ENCODE results near the gene CTNND2. TPM values are rescaled to one million over a fixed set of nuclear protein-coding genes. Genes with fewer than 3 reads are reported as not detected.
A peak's percentile ranks its signal among the peaks of the same experiment; 100 is the strongest.

CTNND2 gene
- total and polyA plus RNA-seq, 4 donors = 0.30 to 2.2 (median 0.71) TPM

DNA sequence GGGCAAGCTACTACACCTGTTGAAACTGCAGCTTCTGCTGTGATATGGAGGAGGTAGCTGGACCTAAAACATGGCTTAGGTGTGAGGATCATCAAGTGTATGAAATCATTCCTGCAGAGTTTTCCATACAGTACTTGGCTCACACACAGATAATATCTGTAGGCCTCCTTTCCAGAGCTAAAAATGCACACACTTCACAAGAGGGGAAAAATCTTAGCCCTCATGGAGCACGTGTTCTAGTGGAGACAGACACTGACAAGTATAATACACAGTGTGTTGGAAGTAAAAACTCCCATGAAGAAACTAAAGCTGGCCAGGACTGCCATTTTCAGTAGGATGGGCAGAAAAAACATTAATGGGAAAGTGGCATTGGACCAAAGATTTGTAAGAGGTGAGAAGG, 216.7 kb downstream of the CTNND2 start:
- ATAC-seq (ENCODE audit: insufficient read depth, low FRiP score) = no peak
- Histone ChIP-seq H3K9ac (ENCODE audit: insufficient read depth in 1 of 2, low read length in 2 of 2) (no peak overlapping the region), H3K27ac (ENCODE audit: low read depth in 1 of 2, low read length in 1 of 2) (no peak overlapping the region), H3K4me1 (ENCODE audit: control insufficient read depth in 5 of 5, insufficient read depth in 5 of 5, low read length in 5 of 5) (no peaks in the 10 kb centered on the region), H3K36me3 (ENCODE audit: control insufficient read depth in 4 of 4, insufficient read depth in 4 of 4, low read length in 4 of 4) (no peaks in the 10 kb centered on the region), H3K9me3 (ENCODE audit: control insufficient read depth in 4 of 4, insufficient read depth in 3 of 4, low read length in 3 of 4) (no peaks in the 10 kb centered on the region), H3K27me3 (ENCODE audit: control insufficient read depth in 3 of 3, insufficient read depth in 3 of 3, low read length in 2 of 3) (no peaks in the 10 kb centered on the region), H3K4me3 (no peak overlapping the region)
- no peak for DNase-seq
- 76 to 84% methylated on average over 1 of the region's 1 CpG for WGBS, 2 donors
- TF ChIP-seq, protein P1, sequence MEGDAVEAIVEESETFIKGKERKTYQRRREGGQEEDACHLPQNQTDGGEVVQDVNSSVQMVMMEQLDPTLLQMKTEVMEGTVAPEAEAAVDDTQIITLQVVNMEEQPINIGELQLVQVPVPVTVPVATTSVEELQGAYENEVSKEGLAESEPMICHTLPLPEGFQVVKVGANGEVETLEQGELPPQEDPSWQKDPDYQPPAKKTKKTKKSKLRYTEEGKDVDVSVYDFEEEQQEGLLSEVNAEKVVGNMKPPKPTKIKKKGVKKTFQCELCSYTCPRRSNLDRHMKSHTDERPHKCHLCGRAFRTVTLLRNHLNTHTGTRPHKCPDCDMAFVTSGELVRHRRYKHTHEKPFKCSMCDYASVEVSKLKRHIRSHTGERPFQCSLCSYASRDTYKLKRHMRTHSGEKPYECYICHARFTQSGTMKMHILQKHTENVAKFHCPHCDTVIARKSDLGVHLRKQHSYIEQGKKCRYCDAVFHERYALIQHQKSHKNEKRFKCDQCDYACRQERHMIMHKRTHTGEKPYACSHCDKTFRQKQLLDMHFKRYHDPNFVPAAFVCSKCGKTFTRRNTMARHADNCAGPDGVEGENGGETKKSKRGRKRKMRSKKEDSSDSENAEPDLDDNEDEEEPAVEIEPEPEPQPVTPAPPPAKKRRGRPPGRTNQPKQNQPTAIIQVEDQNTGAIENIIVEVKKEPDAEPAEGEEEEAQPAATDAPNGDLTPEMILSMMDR (IDR thresholded peaks at IDR 0.05; ENCODE audit: control extremely low read depth, extremely low read depth) = no peak

DNA sequence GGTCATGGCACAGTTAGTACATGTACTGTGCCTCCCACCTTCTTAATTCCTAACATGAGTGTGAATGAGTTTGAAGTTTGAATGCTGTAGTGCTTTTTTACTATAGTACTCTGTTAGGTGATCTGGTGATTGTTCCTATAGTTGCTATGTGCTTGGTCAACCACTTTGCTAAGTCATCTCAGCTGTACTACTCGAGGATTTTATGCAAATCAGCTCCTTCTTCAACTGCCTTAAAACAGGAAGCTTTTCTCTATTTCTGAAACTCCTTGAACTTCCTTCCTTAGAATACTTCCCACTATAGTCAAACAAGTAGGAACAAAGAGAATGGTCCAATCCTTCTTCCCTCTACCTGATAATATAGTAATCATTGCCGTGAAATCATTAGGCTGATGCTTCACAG, 219.6 kb downstream of the CTNND2 start:
- H3K4me1 ChIP-seq (ENCODE audit: control insufficient read depth in 5 of 5, insufficient read depth in 5 of 5, low read length in 5 of 5) = no peaks in the 10 kb centered on the region
- 35 to 44% methylated on average over 2 of the region's 2 CpGs for WGBS, 2 donors
- no peak overlapping the region for H3K9ac ChIP-seq (ENCODE audit: insufficient read depth in 1 of 2, low read length in 2 of 2)
- no peaks in the 10 kb centered on the region for H3K27me3 ChIP-seq (ENCODE audit: control insufficient read depth in 3 of 3, insufficient read depth in 3 of 3, low read length in 2 of 3)
- no peak overlapping the region for H3K4me3 ChIP-seq
- DNase-seq = peak in 1 of 3 donors; percentile 2
- H3K9me3 ChIP-seq (ENCODE audit: control insufficient read depth in 4 of 4, insufficient read depth in 3 of 4, low read length in 3 of 4) = no peaks in the 10 kb centered on the region
- ATAC-seq (ENCODE audit: insufficient read depth, low FRiP score) = no peak
- H3K27ac ChIP-seq (ENCODE audit: low read depth in 1 of 2, low read length in 1 of 2) = no peak overlapping the region
- H3K36me3 ChIP-seq (ENCODE audit: control insufficient read depth in 4 of 4, insufficient read depth in 4 of 4, low read length in 4 of 4) = no peaks in the 10 kb centered on the region
- TF ChIP-seq, protein P1 (IDR thresholded peaks at IDR 0.05; ENCODE audit: control extremely low read depth, extremely low read depth) = no peak

DNA sequence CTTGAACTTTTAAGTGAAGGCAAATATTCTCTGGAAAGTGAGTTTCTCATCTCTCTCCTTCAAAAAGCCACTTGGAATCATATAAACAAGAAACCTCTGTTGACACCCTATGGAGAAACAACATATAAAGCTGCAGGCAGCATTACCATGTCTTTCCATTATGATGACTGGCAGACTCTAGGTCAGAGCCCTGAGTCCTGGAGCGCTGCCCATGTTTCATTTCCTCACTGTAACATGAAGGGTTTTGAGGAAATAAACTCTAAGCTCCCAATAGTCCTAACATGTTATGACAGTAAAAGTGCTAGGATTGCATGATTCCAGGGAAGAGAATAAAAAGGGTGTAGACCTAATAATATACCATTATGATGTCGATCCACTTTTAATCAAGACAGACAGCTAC, 220.6 kb downstream of the CTNND2 start:
- Histone ChIP-seq H3K27ac (ENCODE audit: low read depth in 1 of 2, low read length in 1 of 2) (no peak overlapping the region), H3K4me1 (ENCODE audit: control insufficient read depth in 5 of 5, insufficient read depth in 5 of 5, low read length in 5 of 5) (no peaks in the 10 kb centered on the region), H3K36me3 (ENCODE audit: control insufficient read depth in 4 of 4, insufficient read depth in 4 of 4, low read length in 4 of 4) (no peaks in the 10 kb centered on the region), H3K4me3 (no peak overlapping the region), H3K9me3 (ENCODE audit: control insufficient read depth in 4 of 4, insufficient read depth in 3 of 4, low read length in 3 of 4) (no peaks in the 10 kb centered on the region), H3K27me3 (ENCODE audit: control insufficient read depth in 3 of 3, insufficient read depth in 3 of 3, low read length in 2 of 3) (no peaks in the 10 kb centered on the region), H3K9ac (ENCODE audit: insufficient read depth in 1 of 2, low read length in 2 of 2) (no peak overlapping the region)
- 76 to 77% methylated on average over 2 of the region's 2 CpGs for WGBS, 2 donors
- TF ChIP-seq, protein P1 (IDR thresholded peaks at IDR 0.05; ENCODE audit: control extremely low read depth, extremely low read depth) = no peak
- ATAC-seq (ENCODE audit: insufficient read depth, low FRiP score) = no peak
- peak; percentile 17 to 20 (median 19) for DNase-seq

DNA sequence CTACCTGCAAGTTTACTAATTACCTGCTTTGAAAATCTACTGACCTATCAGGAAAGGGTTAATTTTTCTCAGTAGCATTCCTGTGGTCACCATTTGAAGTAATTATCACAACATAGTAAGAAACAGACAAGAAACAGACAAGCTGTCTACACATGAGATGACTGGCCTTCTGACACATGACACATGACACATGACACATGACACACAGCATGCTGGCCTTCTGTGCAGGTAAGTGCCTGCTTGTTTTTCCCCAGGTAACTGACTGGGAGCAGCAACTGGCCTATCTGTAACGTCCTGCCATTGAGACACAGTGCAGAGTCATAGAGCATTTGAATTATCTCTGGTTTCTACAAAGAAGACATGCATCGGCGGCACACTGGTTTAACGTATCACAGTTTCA, 222.4 kb downstream of the CTNND2 start:
- H3K36me3 ChIP-seq (ENCODE audit: control insufficient read depth in 4 of 4, insufficient read depth in 4 of 4, low read length in 4 of 4) = no peaks in the 10 kb centered on the region
- TF ChIP-seq, protein P1 (IDR thresholded peaks at IDR 0.05; ENCODE audit: control extremely low read depth, extremely low read depth) = no peak
- WGBS, 2 donors = 82 to 90% methylated on average over 4 of the region's 4 CpGs
- ATAC-seq (ENCODE audit: insufficient read depth, low FRiP score) (no peak), DNase-seq (no peak)
- no peak overlapping the region for H3K27ac ChIP-seq (ENCODE audit: low read depth in 1 of 2, low read length in 1 of 2)
- no peaks in the 10 kb centered on the region for H3K4me1 ChIP-seq (ENCODE audit: control insufficient read depth in 5 of 5, insufficient read depth in 5 of 5, low read length in 5 of 5)
- no peak overlapping the region for H3K9ac ChIP-seq (ENCODE audit: insufficient read depth in 1 of 2, low read length in 2 of 2)
- H3K27me3 ChIP-seq (ENCODE audit: control insufficient read depth in 3 of 3, insufficient read depth in 3 of 3, low read length in 2 of 3) = no peaks in the 10 kb centered on the region
- H3K4me3 ChIP-seq = no peak overlapping the region
- no peaks in the 10 kb centered on the region for H3K9me3 ChIP-seq (ENCODE audit: control insufficient read depth in 4 of 4, insufficient read depth in 3 of 4, low read length in 3 of 4)
